Mucosa of stomach (tissue), 1 donor: ENCODE results near the gene FRS3.

ENCODE experiments used
- H3K27me3 ChIP-seq: one replicate; pipeline ENCODE4 v1.7.0; 2013; ENCODE audit warnings: mild to moderate bottlenecking, low read length; ENCODE audit not compliant: control insufficient read depth, insufficient read depth
- H3K36me3 ChIP-seq: one replicate; pipeline ENCODE4 v1.7.0; 2013; ENCODE audit warnings: low read length; ENCODE audit not compliant: control insufficient read depth, insufficient read depth
- H3K4me1 ChIP-seq: one replicate; pipeline ENCODE4 v1.7.0; 2013; ENCODE audit warnings: mild to moderate bottlenecking, low read length; ENCODE audit not compliant: control insufficient read depth, insufficient read depth
- H3K4me3 ChIP-seq: one replicate; pipeline ENCODE4 v1.7.0; 2013; ENCODE audit warnings: low read length
- H3K9ac ChIP-seq: one replicate; pipeline ENCODE4 v1.7.0; 2013; ENCODE audit warnings: mild to moderate bottlenecking, low read length, moderate library complexity
- H3K9me3 ChIP-seq: one replicate; pipeline ENCODE4 v1.7.0; 2013; ENCODE audit warnings: mild to moderate bottlenecking, low read length, moderate library complexity; ENCODE audit not compliant: control insufficient read depth
- donor health status: Pancreatic carcinoma.

The FRS3 gene

GRCh38 chr6:41744236-41744787 is 35.4 kb downstream of the FRS3 start:
- Histone ChIP-seq H3K4me1 (peaks cover 76% of the 10 kb centered on the region), H3K27me3 (no peaks in the 10 kb centered on the region), H3K4me3 (peak overlapping the region; percentile 23), H3K9ac (peak overlapping the region; percentile 63), H3K36me3 (no peaks in the 10 kb centered on the region), H3K9me3 (no peaks in the 10 kb centered on the region)

- no peaks in the 10 kb centered on the region for H3K27me3 ChIP-seq
- H3K4me3 ChIP-seq, result peak overlapping the region; percentile 12
- no peaks in the 10 kb centered on the region for H3K36me3 ChIP-seq
- peak overlapping the region; percentile 63 for H3K9ac ChIP-seq
- H3K4me1 ChIP-seq, result peaks cover 74% of the 10 kb centered on the region
- H3K9me3 ChIP-seq, result no peaks in the 10 kb centered on the region
Observed at GRCh38 chr6:41743406-41744235, 36.1 kb downstream of the FRS3 start.

GRCh38 chr6:41741625-41742490 is 37.8 kb downstream of the FRS3 start:
- H3K27me3 ChIP-seq, result no peaks in the 10 kb centered on the region
- no peaks in the 10 kb centered on the region for H3K9me3 ChIP-seq
- H3K4me1 ChIP-seq, result peaks cover 66% of the 10 kb centered on the region
- no peaks in the 10 kb centered on the region for H3K36me3 ChIP-seq
- peak overlapping the region; percentile 4 for H3K4me3 ChIP-seq
- peak overlapping the region; percentile 70 for H3K9ac ChIP-seq

GRCh38 chr6:41740366-41741162 is 39.1 kb downstream of the FRS3 start:
- peak overlapping the region; percentile 70 for H3K9ac ChIP-seq
- H3K27me3 ChIP-seq, result no peaks in the 10 kb centered on the region
- peak overlapping the region; percentile 4 for H3K4me3 ChIP-seq
- no peaks in the 10 kb centered on the region for H3K36me3 ChIP-seq
- H3K4me1 ChIP-seq, result peaks cover 68% of the 10 kb centered on the region
- no peaks in the 10 kb centered on the region for H3K9me3 ChIP-seq

GRCh38 chr6:41739041-41739440 is 40.7 kb downstream of the FRS3 start:
- no peaks in the 10 kb centered on the region for H3K9me3 ChIP-seq
- no peak overlapping the region for H3K9ac ChIP-seq
- no peak overlapping the region for H3K4me3 ChIP-seq
- no peaks in the 10 kb centered on the region for H3K27me3 ChIP-seq
- H3K4me1 ChIP-seq, result peaks cover 57% of the 10 kb centered on the region
- no peaks in the 10 kb centered on the region for H3K36me3 ChIP-seq

- Histone ChIP-seq H3K4me3 (no peak overlapping the region), H3K4me1 (peaks cover 58% of the 10 kb centered on the region), H3K27me3 (no peaks in the 10 kb centered on the region), H3K9me3 (no peaks in the 10 kb centered on the region), H3K9ac (no peak overlapping the region), H3K36me3 (no peaks in the 10 kb centered on the region)
Observed at GRCh38 chr6:41737591-41738130, 42.0 kb downstream of the FRS3 start.

GRCh38 chr6:41736800-41737555 is 42.7 kb downstream of the FRS3 start:
- H3K4me1 ChIP-seq, result peaks cover 56% of the 10 kb centered on the region
- no peak overlapping the region for H3K4me3 ChIP-seq
- H3K9me3 ChIP-seq, result no peaks in the 10 kb centered on the region
- H3K27me3 ChIP-seq, result no peaks in the 10 kb centered on the region
- no peaks in the 10 kb centered on the region for H3K36me3 ChIP-seq
- peak overlapping the region; percentile 8 for H3K9ac ChIP-seq

GRCh38 chr6:41736186-41736733 is 43.4 kb downstream of the FRS3 start:
- no peaks in the 10 kb centered on the region for H3K27me3 ChIP-seq
- peak overlapping the region; percentile 44 for H3K4me3 ChIP-seq
- peaks cover 52% of the 10 kb centered on the region for H3K4me1 ChIP-seq
- H3K36me3 ChIP-seq, result no peaks in the 10 kb centered on the region
- no peaks in the 10 kb centered on the region for H3K9me3 ChIP-seq
- peak overlapping the region; percentile 8 for H3K9ac ChIP-seq

GRCh38 chr6:41735427-41736185 is 44.1 kb downstream of the FRS3 start, which contains the start of gene TFEB:
Gene TFEB (minus strand): TSS chr6:41735608. CDS start chr6:41691213, 44,395 bp downstream.
- H3K36me3 ChIP-seq, result no peaks in the 10 kb centered on the region
- no peaks in the 10 kb centered on the region for H3K9me3 ChIP-seq
- peak within 1 kb of the TSS; percentile 44 for H3K4me3 ChIP-seq
- H3K4me1 ChIP-seq, result peaks cover 49% of the 10 kb centered on the region
- H3K27me3 ChIP-seq, result no peaks in the 10 kb centered on the region
- H3K9ac ChIP-seq, result peak within 1 kb of the TSS; percentile 79
